GM12874 (cell line): ENCODE data around the gene SASH1.

Source experiments
- CTCF ChIP-seq: IDR thresholded peaks from 2 replicates; pipeline ENCODE4 v1.5.1; 2011; ENCODE audit warnings: low read depth, mild to moderate bottlenecking, control low read depth, low read length, moderate library complexity; ENCODE audit not compliant: insufficient read depth

The SASH1 gene

GRCh38 chr6:148440877-148441453 is 98.3 kb downstream of the SASH1 start:
- no peak for TF ChIP-seq CTCF

- no peak for TF ChIP-seq CTCF
Measured at GRCh38 chr6:148441454-148441911, 98.8 kb downstream of the SASH1 start.

GRCh38 chr6:148443798-148444560 is 101.3 kb downstream of the SASH1 start:
- TF ChIP-seq CTCF: no peak

GRCh38 chr6:148445116-148445515 is 102.5 kb downstream of the SASH1 start:
- no peak for TF ChIP-seq CTCF

GRCh38 chr6:148445620-148446019 is 103.0 kb downstream of the SASH1 start:
- no peak for TF ChIP-seq CTCF

- no peak for TF ChIP-seq CTCF
Measured at GRCh38 chr6:148446681-148447080, 104.0 kb downstream of the SASH1 start.

GRCh38 chr6:148447521-148448230 is 105.0 kb downstream of the SASH1 start:
- no peak for TF ChIP-seq CTCF
